Stimulated activated CD8-positive, alpha-beta memory T cell treated with anti-CD3 and anti-CD28 coated beads, Interleukin-4, amount 100 ng/mL, for 4 hours (primary cell): ENCODE data around the gene PMM2.
"Not testable (repeated sequence)": the region's sequence is repeated elsewhere in the genome, so short reads cannot be mapped to it uniquely, and the experiment has no call there.

ENCODE experiments used
- DNase-seq, 2 donors: peaks; one replicate each; pipeline ENCODE4 v3.0.0-alpha.2; 2020; ENCODE audit warnings: low read depth in 2 of 2, low spot score in 1 of 2

Gene PMM2

GRCh38 chr16:8816967-8817655, 19.5 kb downstream of the PMM2 start:
- no peak for DNase-seq

- DNase-seq: no peak
Observed at GRCh38 chr16:8818504-8819270, 21.0 kb downstream of the PMM2 start.

GRCh38 chr16:8819411-8820034, 21.9 kb downstream of the PMM2 start:
- DNase-seq: no peak

GRCh38 chr16:8822403-8822802, 24.8 kb downstream of the PMM2 start:
- no peak for DNase-seq

- DNase-seq: no peak
Observed at GRCh38 chr16:8826278-8826879, 28.7 kb downstream of the PMM2 start.

- no peak for DNase-seq
Observed at GRCh38 chr16:8828541-8829165, 31.0 kb downstream of the PMM2 start.

GRCh38 chr16:8831450-8831849, 33.8 kb downstream of the PMM2 start:
- no peak for DNase-seq

GRCh38 chr16:8831871-8832716, 34.5 kb downstream of the PMM2 start:
- DNase-seq: no peak

- DNase-seq: no peak
Observed at GRCh38 chr16:8832717-8833105, 35.1 kb downstream of the PMM2 start.

GRCh38 chr16:8836797-8837196, 39.2 kb downstream of the PMM2 start:
- not testable (repeated sequence) for DNase-seq

- DNase-seq: not testable (repeated sequence)
Observed at GRCh38 chr16:8837594-8837993, 40.0 kb downstream of the PMM2 start.

GRCh38 chr16:8842016-8842415, 44.4 kb downstream of the PMM2 start:
- DNase-seq: not testable (repeated sequence)

- DNase-seq: not testable (repeated sequence)
Observed at GRCh38 chr16:8843296-8843695, 45.7 kb downstream of the PMM2 start.

- DNase-seq: no peak
Observed at GRCh38 chr16:8845699-8846298, 48.2 kb downstream of the PMM2 start.

GRCh38 chr16:8846401-8846932, 48.8 kb downstream of the PMM2 start:
- DNase-seq: no peak

- DNase-seq: no peak
Observed at GRCh38 chr16:8847145-8847544, 49.5 kb downstream of the PMM2 start.

GRCh38 chr16:8847623-8848022, 50.0 kb downstream of the PMM2 start:
- DNase-seq: no peak

GRCh38 chr16:8848231-8848938, 50.7 kb downstream of the PMM2 start:
- DNase-seq: no peak

GRCh38 chr16:8848939-8849391, 51.3 kb downstream of the PMM2 start:
- no peak for DNase-seq
